IMR-90 (cell line): ENCODE measurements around the gene ABCA7. TPM values are rescaled to one million over a fixed set of nuclear protein-coding genes. Genes with fewer than 3 reads are reported as not detected.

ENCODE experiments used
- ATAC-seq: fragments of 200-7000 bp; cut with Tn5 transposase; 2 replicates; pipeline ENCODE4 v1.9.1; 2020; ENCODE audit warnings: low read depth, mild to moderate bottlenecking, moderate library complexity
- BruUV-seq: library from RNA; stranded (reverse); fragments of 400-500 nt; replicated peaks from 2 replicates; lab custom pipeline; 2021; lab: Mats Ljungman, UMichigan
- CTCF ChIA-PET: fragments of 300-600 bp; formaldehyde crosslinking; extraction: SDS; loops from one replicate; lab custom pipeline; 2021; ENCODE audit warnings: antibody characterized with exemption; lab: Yijun Ruan, JAX
- POLR2A ChIA-PET: fragments of 300-600 bp; sonication (Branson Sonifier 250); formaldehyde crosslinking; loops from one replicate; lab custom pipeline; 2022; ENCODE audit warnings: antibody characterized with exemption; ENCODE audit not compliant: unreplicated experiment; lab: Charles Lee
- DNase-seq: peaks from one replicate; pipeline ENCODE4 v3.0.0; 2013
- H2AFZ ChIP-seq: replicated peaks from 2 replicates; pipeline ENCODE3; 2013; ENCODE audit warnings: low read length, mild to moderate bottlenecking; ENCODE audit not compliant: poor library complexity
- H2AK5ac ChIP-seq: 2 replicates; pipeline ENCODE4 v1.6.1; 2013; ENCODE audit warnings: low read depth, low read length, inconsistent platforms
- H2AK9ac ChIP-seq: replicated peaks from 2 replicates; pipeline ENCODE3; 2013; ENCODE audit warnings: mild to moderate bottlenecking, low read depth, low read length, moderate library complexity; ENCODE audit not compliant: poor library complexity
- H2BK120ac ChIP-seq: 2 replicates; pipeline ENCODE4 v1.6.1; 2013; ENCODE audit warnings: low read depth, low read length, inconsistent platforms
- H2BK15ac ChIP-seq: 3 replicates; pipeline ENCODE4 v1.6.1; 2013; ENCODE audit warnings: low read depth, low read length, inconsistent platforms
- H2BK20ac ChIP-seq: 2 replicates; pipeline ENCODE4 v1.6.1; 2013; ENCODE audit warnings: low read depth, mild to moderate bottlenecking, inconsistent platforms, low read length, moderate library complexity
- H2BK5ac ChIP-seq: 2 replicates; pipeline ENCODE4 v1.6.1; 2013; ENCODE audit warnings: mild to moderate bottlenecking, low read depth, low read length, inconsistent platforms; ENCODE audit not compliant: poor library complexity, severe bottlenecking
- H3K14ac ChIP-seq: replicated peaks from 2 replicates; pipeline ENCODE4 v1.6.1; 2013; ENCODE audit warnings: low read depth, low read length, inconsistent platforms
- H3K18ac ChIP-seq: 2 replicates; pipeline ENCODE4 v1.6.1; 2013; ENCODE audit warnings: low read depth, low read length, control low read depth
- H3K23ac ChIP-seq: 2 replicates; pipeline ENCODE4 v1.6.1; 2013; ENCODE audit warnings: low read depth, low read length, inconsistent platforms
- H3K27ac ChIP-seq: 2 replicates; pipeline ENCODE4 v1.5.1; 2013; ENCODE audit warnings: mild to moderate bottlenecking, control low read depth, low read length; ENCODE audit not compliant: insufficient read depth
- H3K27me3 ChIP-seq: 2 replicates; pipeline ENCODE4 v1.6.1; 2013; ENCODE audit warnings: low read length; ENCODE audit not compliant: control insufficient read depth, insufficient read depth
- H3K36me3 ChIP-seq: 2 replicates; pipeline ENCODE4 v1.6.1; 2013; ENCODE audit warnings: low read length, mixed read lengths; ENCODE audit not compliant: control insufficient read depth, insufficient read depth
- H3K4ac ChIP-seq: 2 replicates; pipeline ENCODE4 v1.6.1; 2013; ENCODE audit warnings: low read depth, low read length, inconsistent platforms
- H3K4me1 ChIP-seq: 2 replicates; pipeline ENCODE4 v1.6.1; 2013; ENCODE audit warnings: low read length, mixed read lengths; ENCODE audit not compliant: control insufficient read depth, insufficient read depth
- H3K4me2 ChIP-seq: 2 replicates; pipeline ENCODE4 v1.6.1; 2013; ENCODE audit warnings: low read depth, mild to moderate bottlenecking, control low read depth, low read length, moderate library complexity
- H3K4me3 ChIP-seq: 2 replicates; pipeline ENCODE4 v1.5.1; 2013; ENCODE audit warnings: low read depth, mild to moderate bottlenecking, control low read depth, low read length, moderate library complexity; ENCODE audit not compliant: insufficient read depth
- H3K56ac ChIP-seq: 2 replicates; pipeline ENCODE4 v1.6.1; 2013; ENCODE audit warnings: low read length, inconsistent platforms; ENCODE audit not compliant: insufficient read depth; ENCODE audit errors: extremely low read depth
- H3K79me1 ChIP-seq, 2 experiments: 2 replicates each; pipeline ENCODE4 v1.6.1; 2013; ENCODE audit warnings: low read length in 2 of 2, inconsistent platforms in 1 of 2, low read depth in 1 of 2
- H3K9ac ChIP-seq: 2 replicates; pipeline ENCODE4 v1.6.1; 2013; ENCODE audit warnings: low read depth, low read length, control low read depth
- H3K9me1 ChIP-seq: 2 replicates; pipeline ENCODE4 v1.6.1; 2013; ENCODE audit warnings: low read length, inconsistent platforms; ENCODE audit not compliant: insufficient read depth
- H3K9me3 ChIP-seq: 2 replicates; pipeline ENCODE4 v1.6.1; 2013; ENCODE audit warnings: low read length; ENCODE audit not compliant: control insufficient read depth, insufficient read depth
- H4K20me1 ChIP-seq: 2 replicates; pipeline ENCODE4 v1.6.1; 2013; ENCODE audit warnings: low read length, inconsistent platforms; ENCODE audit not compliant: insufficient read depth
- H4K5ac ChIP-seq: 2 replicates; pipeline ENCODE4 v1.6.1; 2013; ENCODE audit warnings: mild to moderate bottlenecking, low read depth, low read length, control low read depth
- H4K8ac ChIP-seq, 2 experiments: 2 replicates each; pipeline ENCODE4 v1.6.1; 2013; ENCODE audit warnings: low read depth in 2 of 2, low read length in 2 of 2, control low read depth in 1 of 2, inconsistent platforms in 1 of 2
- H4K91ac ChIP-seq: 2 replicates; pipeline ENCODE4 v1.6.1; 2013; ENCODE audit warnings: low read depth, low read length, inconsistent platforms; ENCODE audit not compliant: insufficient read depth
- BHLHE40 ChIP-seq: fragments of 150-350 bp; IDR thresholded peaks from 2 replicates; pipeline ENCODE4 v1.6.1; 2016; ENCODE audit warnings: mild to moderate bottlenecking, low read depth, low read length
- CHD1 ChIP-seq: IDR thresholded peaks from 2 replicates; pipeline ENCODE4 v1.6.1; 2012; ENCODE audit warnings: low read depth, low read length, improper control_type of control experiment
- FOS ChIP-seq: fragments of 150-350 bp; IDR thresholded peaks from 2 replicates; pipeline ENCODE4 v1.6.1; 2016; ENCODE audit warnings: low read depth, low read length
- MAFK ChIP-seq: IDR thresholded peaks from 2 replicates; pipeline ENCODE4 v1.6.1; 2012; ENCODE audit warnings: low read depth, low read length, improper control_type of control experiment
- MAZ ChIP-seq: IDR thresholded peaks from 2 replicates; pipeline ENCODE4 v1.6.1; 2012; ENCODE audit warnings: low read depth, mild to moderate bottlenecking, low read length, improper control_type of control experiment, moderate library complexity, borderline replicate concordance
- MXI1 ChIP-seq: IDR thresholded peaks from 2 replicates; pipeline ENCODE4 v1.6.1; 2012; ENCODE audit warnings: low read depth, mild to moderate bottlenecking, low read length, moderate library complexity, borderline replicate concordance
- NFE2L2 ChIP-seq: fragments of 150-350 bp; IDR thresholded peaks from 2 replicates; pipeline ENCODE4 v1.6.1; 2016; ENCODE audit warnings: low read depth, mild to moderate bottlenecking, low read length
- POLR2A ChIP-seq: IDR thresholded peaks from 2 replicates; pipeline ENCODE4 v1.6.1; 2012; ENCODE audit warnings: mild to moderate bottlenecking, low read depth, low read length
- RCOR1 ChIP-seq: IDR thresholded peaks from 2 replicates; pipeline ENCODE4 v1.6.1; 2012; ENCODE audit warnings: mild to moderate bottlenecking, low read length, improper control_type of control experiment; ENCODE audit not compliant: insufficient replicate concordance
- RFX5 ChIP-seq: IDR thresholded peaks from 2 replicates; pipeline ENCODE4 v1.8.0; 2012; ENCODE audit warnings: low read depth, mild to moderate bottlenecking, low read length, moderate library complexity
- SMC3 ChIP-seq: fragments of 150-350 bp; IDR thresholded peaks from 2 replicates; pipeline ENCODE4 v1.6.1; 2016; ENCODE audit warnings: low read depth, mild to moderate bottlenecking, antibody characterized with exemption, low read length, moderate library complexity
- WGBS, 2 experiments: methylation state at CpG; one replicate each; pipeline versions ENCODE4 v1.1.5 to v1.1.7; 2013; ENCODE audit warnings: missing lambda C conversion rate in 2 of 2; ENCODE audit not compliant: insufficient read length in 1 of 2; ENCODE audit errors: extremely low coverage in 2 of 2; 5-methylcytosine and 5-hydroxymethylcytosine counted together
- dilution Hi-C: fragments of 300-500 bp; cut with HindIII; formaldehyde crosslinking; loops from one replicate; pipeline ENCODE4 v1.14.3; 2018; ENCODE audit warnings: low sequenced_read_pairs; ENCODE audit not compliant: unreplicated experiment
- in situ Hi-C: fragments of 300-500 bp; cut with MboI; formaldehyde crosslinking; loops from 3 replicates; pipeline ENCODE4 v1.14.3; 2019; ENCODE audit warnings: low sequenced_read_pairs, inconsistent platforms, mixed read lengths
- intact Hi-C: fragments of 100-400 bp; cut with micrococcal nuclease; formaldehyde crosslinking; loops from 2 replicates; pipeline ENCODE4 v1.10.0; 2022
- polyA plus RNA-seq, 3 experiments: library from polyadenylated mRNA; depleted of rRNA; stranded (reverse); fragments of >200 nt; gene quantifications; 2 replicates each; pipeline ENCODE4 v1.2.3, GENCODE V29; 2012; ENCODE audit warnings: low replicate concordance in 1 of 3
- total RNA-seq: library from RNA; depleted of rRNA; stranded (reverse); fragments of >200 nt; gene quantifications from 2 replicates; pipeline ENCODE4 v1.2.3, GENCODE V29; 2012
- TF ChIP-seq, protein P1 (sequence below): fragments of 150-350 bp; IDR thresholded peaks from 2 replicates; pipeline ENCODE4 v1.6.1; 2017; ENCODE audit warnings: mild to moderate bottlenecking, antibody characterized with exemption, low read length, low read depth
- TF ChIP-seq, protein P2 (sequence below): conservative IDR thresholded peaks from 2 replicates; pipeline ENCODE4 v1.5.1; 2012; ENCODE audit warnings: mild to moderate bottlenecking, low read depth, low read length, improper control_type of control experiment

Gene ABCA7
- total and polyA plus RNA-seq, 2 of the 4 experiments (the other 2 are of a cell fraction): 0.36 to 3.3 TPM

GRCh38 chr19:1054102-1055027, 14.5 kb downstream of the ABCA7 start (continued):
- TF ChIP-seq MAZ (no peak), MAFK (no peak)

- Histone ChIP-seq H3K23ac (no peak overlapping the region), H3K9me3 (peaks cover 42% of the 10 kb centered on the region), H3K4me1 (no peaks in the 10 kb centered on the region), H2AK9ac (no peak overlapping the region), H3K9me1 (no peaks in the 10 kb centered on the region), H3K18ac (no peak overlapping the region), H3K79me1 (no peaks in the 10 kb centered on the region), H4K8ac (no peak overlapping the region), H4K5ac (no peak overlapping the region), H2BK15ac (no peak overlapping the region), H3K4ac (no peak overlapping the region), H3K9ac (no peak overlapping the region), H4K91ac (no peak overlapping the region), H4K20me1 (no peaks in the 10 kb centered on the region), H3K4me3 (no peak overlapping the region), H2AK5ac (no peak overlapping the region), H3K36me3 (peaks cover 1% of the 10 kb centered on the region; the same call in 1 of the 2 replicates), H3K27me3 (no peaks in the 10 kb centered on the region), H2BK5ac (no peak overlapping the region), H3K4me2 (no peak overlapping the region), H3K27ac (no peak overlapping the region), H3K14ac (no peak overlapping the region), H2BK20ac (no peak overlapping the region), H3K56ac (no peak overlapping the region), H2AFZ (no peak overlapping the region), H2BK120ac (no peak overlapping the region)
- POLR2A ChIA-PET: no interaction called here
- intact Hi-C loops: no loop called here
- CTCF ChIA-PET: interaction anchor here (0.8 kb wide), 1 partner anchor 10 kb away, joined by 3 read pairs; no protein-coding TSS in a partner anchor
- in situ Hi-C loops: no loop called here
- ATAC-seq: no peak
- BruUV-seq: no TSS peak
- dilution Hi-C loops: no loop called here
- WGBS, 2 experiments: 100% methylated on average over 4 of the region's 14 CpGs; no CpG with 5 or more reads in 1 of the 2 experiments
- DNase-seq: no peak
- TF ChIP-seq FOS (no peak), MXI1 (no peak), NFE2L2 (no peak), SMC3 (no peak), BHLHE40 (no peak), MAZ (no peak), CHD1 (no peak), RFX5 (no peak), POLR2A (no peak), MAFK (no peak), RCOR1 (no peak)
- TF ChIP-seq, protein P1, sequence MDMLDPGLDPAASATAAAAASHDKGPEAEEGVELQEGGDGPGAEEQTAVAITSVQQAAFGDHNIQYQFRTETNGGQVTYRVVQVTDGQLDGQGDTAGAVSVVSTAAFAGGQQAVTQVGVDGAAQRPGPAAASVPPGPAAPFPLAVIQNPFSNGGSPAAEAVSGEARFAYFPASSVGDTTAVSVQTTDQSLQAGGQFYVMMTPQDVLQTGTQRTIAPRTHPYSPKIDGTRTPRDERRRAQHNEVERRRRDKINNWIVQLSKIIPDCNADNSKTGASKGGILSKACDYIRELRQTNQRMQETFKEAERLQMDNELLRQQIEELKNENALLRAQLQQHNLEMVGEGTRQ: no peak
- TF ChIP-seq, protein P2, sequence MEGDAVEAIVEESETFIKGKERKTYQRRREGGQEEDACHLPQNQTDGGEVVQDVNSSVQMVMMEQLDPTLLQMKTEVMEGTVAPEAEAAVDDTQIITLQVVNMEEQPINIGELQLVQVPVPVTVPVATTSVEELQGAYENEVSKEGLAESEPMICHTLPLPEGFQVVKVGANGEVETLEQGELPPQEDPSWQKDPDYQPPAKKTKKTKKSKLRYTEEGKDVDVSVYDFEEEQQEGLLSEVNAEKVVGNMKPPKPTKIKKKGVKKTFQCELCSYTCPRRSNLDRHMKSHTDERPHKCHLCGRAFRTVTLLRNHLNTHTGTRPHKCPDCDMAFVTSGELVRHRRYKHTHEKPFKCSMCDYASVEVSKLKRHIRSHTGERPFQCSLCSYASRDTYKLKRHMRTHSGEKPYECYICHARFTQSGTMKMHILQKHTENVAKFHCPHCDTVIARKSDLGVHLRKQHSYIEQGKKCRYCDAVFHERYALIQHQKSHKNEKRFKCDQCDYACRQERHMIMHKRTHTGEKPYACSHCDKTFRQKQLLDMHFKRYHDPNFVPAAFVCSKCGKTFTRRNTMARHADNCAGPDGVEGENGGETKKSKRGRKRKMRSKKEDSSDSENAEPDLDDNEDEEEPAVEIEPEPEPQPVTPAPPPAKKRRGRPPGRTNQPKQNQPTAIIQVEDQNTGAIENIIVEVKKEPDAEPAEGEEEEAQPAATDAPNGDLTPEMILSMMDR: no peak
Measured at GRCh38 chr19:1055028-1055425, 15.1 kb downstream of the ABCA7 start.
